Calu3 (cell line): ENCODE measurements around the gene SPEM2. TPM values are rescaled to one million over a fixed set of nuclear protein-coding genes. Genes with fewer than 3 reads are reported as not detected.

Experiments
- BruUV-seq: library from RNA; stranded (reverse); fragments of 400-500 nt; replicated peaks from 2 replicates; lab custom pipeline; 2021; lab: Mats Ljungman, UMichigan
- CTCF ChIA-PET: fragments of 300-600 bp; sonication (Branson Sonifier 250); formaldehyde crosslinking; loops from one replicate; lab custom pipeline; 2022; ENCODE audit warnings: antibody characterized with exemption; lab: Charles Lee
- DNase-seq: peaks from one replicate; pipeline ENCODE4 v3.0.0; 2022
- H3K27ac Mint-ChIP-seq: one replicate; pipeline ENCODE4 v1.8.0; 2022; ENCODE audit warnings: mixed read lengths; ENCODE audit not compliant: unreplicated experiment
- H3K27me3 Mint-ChIP-seq: one replicate; pipeline ENCODE4 v1.8.0; 2022; ENCODE audit warnings: mixed read lengths; ENCODE audit not compliant: unreplicated experiment
- H3K36me3 Mint-ChIP-seq: one replicate; pipeline ENCODE4 v1.8.0; 2022; ENCODE audit warnings: mild to moderate bottlenecking, moderate library complexity, mixed read lengths; ENCODE audit not compliant: insufficient read depth, unreplicated experiment
- H3K4me1 Mint-ChIP-seq: one replicate; pipeline ENCODE4 v1.8.0; 2022; ENCODE audit warnings: mild to moderate bottlenecking, low read depth, mixed read lengths; ENCODE audit not compliant: unreplicated experiment
- H3K4me3 Mint-ChIP-seq: one replicate; pipeline ENCODE4 v1.8.0; 2022; ENCODE audit warnings: mild to moderate bottlenecking, low read depth, moderate library complexity, mixed read lengths; ENCODE audit not compliant: unreplicated experiment
- H3K9me3 Mint-ChIP-seq: one replicate; pipeline ENCODE4 v1.8.0; 2022; ENCODE audit warnings: low read depth, mixed read lengths; ENCODE audit not compliant: unreplicated experiment
- CTCF ChIP-seq: fragments of 200-600 bp; IDR thresholded peaks from one replicate; pipeline ENCODE4 v1.8.0; 2022; ENCODE audit warnings: antibody characterized with exemption; ENCODE audit not compliant: unreplicated experiment
- intact Hi-C: fragments of 100-400 bp; cut with micrococcal nuclease; formaldehyde crosslinking; loops from one replicate; pipeline ENCODE4 v1.10.0; 2022; ENCODE audit not compliant: unreplicated experiment
- total RNA-seq: library from RNA; stranded (reverse); gene quantifications from 2 replicates; pipeline ENCODE4 v1.2.3, GENCODE V29; 2022

SPEM2 gene
- total RNA-seq, 1 experiment from 2014 or later, result not detected

DNA sequence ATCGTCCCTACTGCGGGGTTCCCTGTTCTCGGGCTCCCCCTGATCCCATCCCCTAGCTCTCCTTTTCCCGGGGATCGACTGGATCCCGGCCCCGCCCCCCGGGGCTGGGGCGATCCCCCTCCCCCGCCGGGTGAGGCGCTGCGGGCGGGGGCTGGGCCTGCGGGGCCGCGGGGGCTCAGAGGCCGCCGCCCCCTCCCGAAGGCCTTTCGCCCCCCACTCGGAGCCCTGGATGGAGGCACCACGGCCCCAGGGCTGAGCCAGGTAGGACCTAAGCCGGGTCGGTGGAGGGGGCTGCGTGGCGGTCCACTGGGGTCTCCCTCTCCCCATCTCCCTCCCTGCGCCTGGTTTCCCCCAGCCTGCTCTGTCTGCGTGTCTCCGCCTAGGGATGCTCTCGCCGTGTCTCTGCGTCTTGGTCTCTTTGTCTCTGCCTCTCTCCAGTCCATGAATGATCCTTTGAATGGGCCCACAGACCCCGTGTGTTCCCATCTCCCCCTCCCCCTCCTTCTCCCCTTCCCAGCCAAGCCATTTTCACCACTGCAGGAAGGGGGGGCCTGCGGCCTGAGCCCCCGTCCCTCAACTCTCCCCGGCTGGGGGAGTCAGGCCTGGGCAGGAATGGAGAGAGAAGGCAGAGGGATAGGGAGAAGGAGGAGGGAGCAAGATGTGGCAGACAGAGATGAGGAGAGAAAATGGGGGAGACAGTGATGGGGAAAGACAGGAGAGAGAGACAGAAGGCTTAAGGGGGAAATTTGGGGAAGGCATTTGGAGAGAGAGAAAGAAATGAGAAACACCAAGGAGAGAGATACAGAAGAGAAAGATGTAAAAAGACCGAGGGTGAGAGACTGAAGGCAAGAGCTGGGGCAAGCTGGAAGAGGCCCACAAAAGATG lies 19.8 kb upstream of the SPEM2 start:
- CTCF ChIA-PET, result no interaction called here
- peaks cover 39% of the 10 kb centered on the region for H3K36me3 Mint-ChIP-seq
- H3K4me3 Mint-ChIP-seq, result peak overlapping the region; percentile 76
- no TSS peak for BruUV-seq
- peak overlapping the region; percentile 23 for H3K27ac Mint-ChIP-seq
- TF ChIP-seq CTCF, result no peak
- peaks cover 17% of the 10 kb centered on the region for H3K27me3 Mint-ChIP-seq
- H3K9me3 Mint-ChIP-seq, result no peaks in the 10 kb centered on the region
- no peak for DNase-seq
- H3K4me1 Mint-ChIP-seq, result peaks cover 9% of the 10 kb centered on the region
- intact Hi-C loops, result no loop called here

DNA sequence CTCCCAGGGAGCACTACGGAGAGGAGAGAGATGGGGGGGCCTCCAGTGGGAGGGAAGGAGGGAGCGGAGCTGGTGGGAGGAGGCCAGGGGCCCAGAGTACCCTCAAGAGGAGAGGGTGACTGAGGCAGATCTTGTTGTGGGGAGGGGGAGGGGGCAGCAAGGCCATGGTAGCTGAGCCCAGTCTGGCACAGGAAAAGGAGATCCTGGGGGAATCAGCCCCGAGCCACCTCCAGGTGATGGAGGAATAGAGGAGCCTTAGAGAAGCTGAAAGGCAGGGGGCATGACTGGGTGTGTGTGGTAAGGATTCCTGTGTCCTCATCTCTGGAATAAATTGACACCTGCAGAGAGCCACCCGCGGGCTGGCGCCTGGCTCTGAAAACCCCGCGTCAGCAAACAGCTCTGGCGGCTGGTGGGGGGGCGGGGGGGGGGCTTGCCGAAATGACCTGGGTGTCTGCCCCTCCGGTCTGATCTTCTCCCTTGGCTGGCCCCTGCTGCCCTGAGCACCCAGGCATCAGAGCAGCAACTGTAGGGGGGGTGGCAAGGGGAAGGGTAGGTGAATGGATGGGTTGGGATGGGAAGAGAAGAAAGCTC lies 19.1 kb upstream of the SPEM2 start:
- no peak for DNase-seq
- Mint-ChIP-seq H3K4me1 (peaks cover 9% of the 10 kb centered on the region), H3K27ac (peak overlapping the region; percentile 23), H3K4me3 (peak overlapping the region; percentile 76), H3K9me3 (no peaks in the 10 kb centered on the region), H3K27me3 (peaks cover 17% of the 10 kb centered on the region), H3K36me3 (peaks cover 38% of the 10 kb centered on the region)
- TF ChIP-seq CTCF, result no peak
- BruUV-seq, result no TSS peak
- intact Hi-C loops, result no loop called here
- CTCF ChIA-PET, result no interaction called here

GRCh38 chr17:7407082-7407481 lies 18.3 kb upstream of the SPEM2 start:
- no peaks in the 10 kb centered on the region for H3K9me3 Mint-ChIP-seq
- DNase-seq, result no peak
- intact Hi-C loops, result no loop called here
- CTCF ChIA-PET, result interaction anchor here (0.7 kb wide), 1 partner anchor 102 kb away, joined by 3 read pairs; no protein-coding TSS in a partner anchor
- H3K4me3 Mint-ChIP-seq, result no peak overlapping the region
- H3K27me3 Mint-ChIP-seq, result peaks cover 17% of the 10 kb centered on the region
- H3K27ac Mint-ChIP-seq, result no peak overlapping the region
- H3K36me3 Mint-ChIP-seq, result peaks cover 33% of the 10 kb centered on the region
- BruUV-seq, result no TSS peak
- TF ChIP-seq CTCF, result no peak
- peaks cover 9% of the 10 kb centered on the region for H3K4me1 Mint-ChIP-seq

DNA sequence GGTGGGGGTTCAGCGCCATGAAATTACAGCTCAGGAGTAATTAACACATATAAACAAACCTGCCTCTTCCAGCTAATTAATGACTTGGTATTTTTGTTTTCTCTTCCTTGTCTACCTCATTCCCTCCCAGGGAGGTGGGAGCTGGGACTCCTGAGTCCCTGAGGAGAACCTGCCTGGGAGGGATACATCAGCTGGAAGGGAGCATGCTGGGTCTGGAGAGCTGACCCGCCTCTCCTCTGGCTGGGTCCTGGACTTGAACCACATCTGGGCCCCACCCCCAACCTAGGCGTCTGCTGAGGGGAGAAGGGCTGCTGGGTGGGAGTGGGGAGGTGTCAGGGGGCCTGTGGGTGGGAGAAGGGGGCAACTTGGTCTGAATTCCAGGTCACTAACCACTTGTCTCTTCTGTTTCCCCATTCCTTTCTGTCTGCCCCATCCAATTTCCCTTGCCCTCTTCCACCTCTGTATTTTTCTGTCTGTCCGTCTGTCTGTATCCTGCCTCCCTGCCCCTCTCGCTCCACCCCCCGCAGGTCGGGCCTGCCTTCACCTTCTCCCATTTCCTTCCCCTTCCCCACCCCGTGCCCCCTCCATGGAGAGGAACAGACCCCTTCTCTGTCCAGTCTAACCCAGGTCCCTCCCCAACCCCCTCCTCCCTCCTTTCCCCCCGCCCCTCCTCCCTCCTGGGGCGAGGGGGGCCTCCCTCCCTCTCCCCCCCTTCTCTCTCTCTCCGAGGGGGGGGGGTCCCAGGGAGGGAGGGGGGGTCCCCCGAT lies 17.7 kb upstream of the SPEM2 start, which contains the start of gene NLGN2:
Gene NLGN2 (plus strand): TSS at position 361 of the 767 bp plus-strand sequence. CDS start 411 bp downstream, outside the sequence.
- TF ChIP-seq CTCF, result no peak
- Mint-ChIP-seq H3K27me3 (peaks cover 17% of the 10 kb centered on the region), H3K4me3 (no peak within 1 kb of the TSS), H3K9me3 (no peaks in the 10 kb centered on the region), H3K27ac (peak within 1 kb of the TSS; percentile 50), H3K36me3 (peaks cover 33% of the 10 kb centered on the region), H3K4me1 (peaks cover 9% of the 10 kb centered on the region)
- BruUV-seq, result no TSS peak
- intact Hi-C loops, result no loop called here
- CTCF ChIA-PET, result interaction anchor here (0.7 kb wide), 1 partner anchor 102 kb away, joined by 3 read pairs; no protein-coding TSS in a partner anchor
- DNase-seq, result no peak
